GM18502 (cell line): Measurements from ENCODE around the gene PIGL.
"Not testable (repeated sequence)": the region's sequence is repeated elsewhere in the genome, so short reads cannot be mapped to it uniquely, and the experiment has no call there.

Experiments used
- ATAC-seq: cut with Tn5 transposase; IDR thresholded peaks from one replicate; pipeline ENCODE4 v1.9.1; 2021; ENCODE audit warnings: mild to moderate bottlenecking; ENCODE audit not compliant: unreplicated experiment, poor library complexity

PIGL gene

GRCh38 chr17:16217002-16217635, at the start of gene PIGL:
Gene PIGL, plus strand, starts transcription at chr17:16217210. Its CDS starts 17 bp downstream, at chr17:16217227.
- peak; percentile 50 for ATAC-seq

- ATAC-seq, result no peak
Measured at GRCh38 chr17:16171613-16172012, 45.4 kb upstream of the PIGL start.

- no peak for ATAC-seq
Measured at GRCh38 chr17:16178836-16179235, 38.2 kb upstream of the PIGL start.

- ATAC-seq, result no peak
Measured at GRCh38 chr17:16181581-16181980, 35.4 kb upstream of the PIGL start.

- no peak for ATAC-seq
Measured at GRCh38 chr17:16187642-16188041, 29.4 kb upstream of the PIGL start.

GRCh38 chr17:16189791-16190348, 27.1 kb upstream of the PIGL start:
- no peak for ATAC-seq

GRCh38 chr17:16190703-16191360, 26.2 kb upstream of the PIGL start:
- ATAC-seq, result no peak

GRCh38 chr17:16191604-16192003, 25.4 kb upstream of the PIGL start:
- ATAC-seq, result no peak

GRCh38 chr17:16194307-16194835, 22.6 kb upstream of the PIGL start:
- not testable (repeated sequence) for ATAC-seq

GRCh38 chr17:16197276-16197675, 19.7 kb upstream of the PIGL start:
- no peak for ATAC-seq

GRCh38 chr17:16199093-16199492, 17.9 kb upstream of the PIGL start:
- no peak for ATAC-seq

GRCh38 chr17:16201693-16202131, 15.3 kb upstream of the PIGL start:
- ATAC-seq, result not testable (repeated sequence)

- not testable (repeated sequence) for ATAC-seq
Measured at GRCh38 chr17:16202554-16203500, 14.2 kb upstream of the PIGL start.

- ATAC-seq, result not testable (repeated sequence)
Measured at GRCh38 chr17:16204763-16205162, 12.2 kb upstream of the PIGL start.

- ATAC-seq, result no peak
Measured at GRCh38 chr17:16211590-16211989, 5.4 kb upstream of the PIGL start.

- no peak for ATAC-seq
Measured at GRCh38 chr17:16212793-16213192, 4.2 kb upstream of the PIGL start.

- no peak for ATAC-seq
Measured at GRCh38 chr17:16214190-16215001, 2.6 kb upstream of the PIGL start.

- peak; percentile 38 for ATAC-seq
Measured at GRCh38 chr17:16215002-16215272, 2.1 kb upstream of the PIGL start.

GRCh38 chr17:16215273-16215964, 1.6 kb upstream of the PIGL start, which contains the start of gene NCOR1:
Gene NCOR1, minus strand, starts transcription at chr17:16215534. Its CDS starts 20,965 bp downstream, at chr17:16194569.
- ATAC-seq, result peak; percentile 68
